Breast epithelium (tissue), 3 donors: ENCODE data around the gene ACOX3.

Experiments
- POLR2A ChIP-seq: fragments of 450-650 bp; IDR thresholded peaks from one replicate; pipeline ENCODE4 v1.6.1; 2016; ENCODE audit warnings: antibody characterized with exemption, mild to moderate bottlenecking, moderate library complexity
- TF ChIP-seq, protein P1 (sequence below), 3 donors: fragments of 450-650 bp; IDR thresholded peaks; one replicate each; pipeline ENCODE4 v1.5.1; 2016 to 2017; ENCODE audit warnings: antibody characterized with exemption in 3 of 3, mild to moderate bottlenecking in 3 of 3, moderate library complexity in 3 of 3

DNA sequence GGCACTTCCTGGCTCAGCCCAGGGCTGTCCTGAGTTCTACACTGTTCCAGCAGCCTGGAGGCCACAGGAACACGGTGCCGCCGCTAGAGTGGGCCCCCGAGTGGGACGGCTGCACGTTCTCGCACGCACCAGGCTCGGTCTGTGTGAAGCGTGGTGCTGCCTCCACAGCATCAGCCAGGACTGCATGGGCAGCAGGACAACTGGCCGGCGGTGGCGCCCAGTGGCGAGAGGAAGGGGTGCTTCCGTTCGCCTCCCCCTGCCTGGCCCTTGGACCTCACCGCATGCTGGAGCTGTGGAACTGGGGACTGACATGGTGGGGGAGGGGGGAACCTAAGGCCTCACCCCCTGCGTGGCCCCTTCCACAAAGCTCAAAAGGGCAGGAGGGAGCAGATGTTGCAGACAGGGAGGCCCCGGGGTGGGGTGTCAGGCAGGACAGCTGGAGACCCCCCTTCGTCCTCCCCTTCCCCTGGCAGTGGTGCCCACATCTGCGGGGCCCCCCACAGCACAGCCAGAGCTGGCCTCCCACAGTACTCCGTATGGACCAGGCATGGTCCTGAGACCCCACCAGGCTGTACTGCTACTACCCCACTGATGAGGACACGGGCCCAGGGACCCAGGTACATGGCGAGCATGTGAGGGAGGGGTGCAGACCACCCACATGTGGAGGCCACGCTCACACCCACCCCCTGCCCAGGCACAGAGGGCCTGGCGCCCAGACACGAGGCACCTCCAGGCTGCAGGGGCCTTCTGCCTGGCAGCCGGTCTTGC, 58.5 kb downstream of the ACOX3 start:
- TF ChIP-seq, protein P1, sequence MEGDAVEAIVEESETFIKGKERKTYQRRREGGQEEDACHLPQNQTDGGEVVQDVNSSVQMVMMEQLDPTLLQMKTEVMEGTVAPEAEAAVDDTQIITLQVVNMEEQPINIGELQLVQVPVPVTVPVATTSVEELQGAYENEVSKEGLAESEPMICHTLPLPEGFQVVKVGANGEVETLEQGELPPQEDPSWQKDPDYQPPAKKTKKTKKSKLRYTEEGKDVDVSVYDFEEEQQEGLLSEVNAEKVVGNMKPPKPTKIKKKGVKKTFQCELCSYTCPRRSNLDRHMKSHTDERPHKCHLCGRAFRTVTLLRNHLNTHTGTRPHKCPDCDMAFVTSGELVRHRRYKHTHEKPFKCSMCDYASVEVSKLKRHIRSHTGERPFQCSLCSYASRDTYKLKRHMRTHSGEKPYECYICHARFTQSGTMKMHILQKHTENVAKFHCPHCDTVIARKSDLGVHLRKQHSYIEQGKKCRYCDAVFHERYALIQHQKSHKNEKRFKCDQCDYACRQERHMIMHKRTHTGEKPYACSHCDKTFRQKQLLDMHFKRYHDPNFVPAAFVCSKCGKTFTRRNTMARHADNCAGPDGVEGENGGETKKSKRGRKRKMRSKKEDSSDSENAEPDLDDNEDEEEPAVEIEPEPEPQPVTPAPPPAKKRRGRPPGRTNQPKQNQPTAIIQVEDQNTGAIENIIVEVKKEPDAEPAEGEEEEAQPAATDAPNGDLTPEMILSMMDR (IDR thresholded peaks at IDR 0.05), result no peak
- no peak for TF ChIP-seq POLR2A
